ENCODE measurements around the gene HIBCH.
A peak's percentile ranks its signal among the peaks of the same experiment; 100 is the strongest.
"Not testable (repeated sequence)": the region's sequence is repeated elsewhere in the genome, so short reads cannot be mapped to it uniquely, and the experiment has no call there.

Gene HIBCH, protein sequence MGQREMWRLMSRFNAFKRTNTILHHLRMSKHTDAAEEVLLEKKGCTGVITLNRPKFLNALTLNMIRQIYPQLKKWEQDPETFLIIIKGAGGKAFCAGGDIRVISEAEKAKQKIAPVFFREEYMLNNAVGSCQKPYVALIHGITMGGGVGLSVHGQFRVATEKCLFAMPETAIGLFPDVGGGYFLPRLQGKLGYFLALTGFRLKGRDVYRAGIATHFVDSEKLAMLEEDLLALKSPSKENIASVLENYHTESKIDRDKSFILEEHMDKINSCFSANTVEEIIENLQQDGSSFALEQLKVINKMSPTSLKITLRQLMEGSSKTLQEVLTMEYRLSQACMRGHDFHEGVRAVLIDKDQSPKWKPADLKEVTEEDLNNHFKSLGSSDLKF

DNA sequence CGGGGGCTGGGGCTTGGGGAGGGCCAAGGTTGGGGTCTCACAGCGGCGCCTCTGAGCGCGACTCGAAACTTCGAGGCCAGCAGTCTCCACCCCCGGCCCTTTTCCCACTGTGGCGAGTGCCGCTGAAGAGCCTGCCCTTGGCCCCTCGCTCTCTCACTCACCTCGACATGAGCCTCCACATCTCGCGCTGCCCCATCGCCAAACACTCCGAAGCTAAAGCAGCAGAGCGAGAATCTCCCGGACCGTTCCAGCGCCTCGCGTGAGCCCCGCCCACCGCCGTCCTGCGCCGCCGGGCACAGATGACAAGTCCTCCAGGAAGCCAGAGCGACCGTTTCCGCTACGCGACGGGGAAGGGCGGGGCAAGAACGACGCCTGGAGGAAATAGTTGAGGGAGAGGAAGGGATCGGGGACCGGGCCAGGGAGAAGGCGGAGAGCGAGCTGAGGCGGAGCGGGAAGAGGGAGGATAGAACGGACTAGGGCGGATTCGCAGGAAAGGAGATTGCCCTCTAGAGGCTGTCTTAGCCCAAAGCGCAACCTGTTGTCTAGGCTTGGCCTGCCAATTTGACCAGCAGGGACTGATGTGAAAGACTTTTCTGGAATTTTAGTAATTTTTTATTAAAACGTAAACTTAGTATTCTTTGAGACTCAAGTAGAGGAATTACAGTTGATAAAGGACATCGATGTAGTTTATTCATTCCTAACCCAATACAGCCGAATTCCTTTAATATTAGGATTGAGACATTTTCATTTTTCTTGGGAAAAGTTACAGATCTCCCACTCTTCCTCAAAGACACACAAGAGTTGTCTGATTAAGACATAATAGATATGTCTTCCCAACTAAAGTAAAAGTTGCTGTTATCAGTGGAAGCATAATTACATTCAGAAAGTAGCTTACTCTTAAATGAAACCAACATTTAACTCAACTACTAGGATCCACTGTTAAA lies at the start of gene HIBCH:
Gene HIBCH, minus strand, starts transcription at position 272 of the 944 bp plus-strand sequence. Its CDS starts 76 bp downstream, at position 196.
- DNase-seq, result peak; percentile 77 to 80

DNA sequence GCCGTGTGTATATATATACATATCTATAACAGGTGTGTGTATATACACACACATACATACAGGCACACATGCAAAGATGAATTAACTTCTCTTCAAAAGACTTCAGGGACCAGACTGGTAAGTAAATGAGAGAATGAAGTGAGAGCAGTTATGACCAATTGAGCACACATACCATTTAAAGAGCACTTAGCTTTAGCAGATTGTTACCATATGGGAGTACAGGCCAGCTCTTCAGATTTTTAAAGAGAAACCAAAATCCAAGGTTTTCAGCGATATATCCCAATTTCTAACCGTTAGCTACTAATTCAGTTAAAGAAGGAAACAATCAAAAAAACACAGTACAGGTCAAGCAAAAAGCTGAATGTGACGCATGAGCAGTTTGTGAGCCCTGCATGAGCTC lies 47.5 kb upstream of the HIBCH start:
- no peak for DNase-seq

DNA sequence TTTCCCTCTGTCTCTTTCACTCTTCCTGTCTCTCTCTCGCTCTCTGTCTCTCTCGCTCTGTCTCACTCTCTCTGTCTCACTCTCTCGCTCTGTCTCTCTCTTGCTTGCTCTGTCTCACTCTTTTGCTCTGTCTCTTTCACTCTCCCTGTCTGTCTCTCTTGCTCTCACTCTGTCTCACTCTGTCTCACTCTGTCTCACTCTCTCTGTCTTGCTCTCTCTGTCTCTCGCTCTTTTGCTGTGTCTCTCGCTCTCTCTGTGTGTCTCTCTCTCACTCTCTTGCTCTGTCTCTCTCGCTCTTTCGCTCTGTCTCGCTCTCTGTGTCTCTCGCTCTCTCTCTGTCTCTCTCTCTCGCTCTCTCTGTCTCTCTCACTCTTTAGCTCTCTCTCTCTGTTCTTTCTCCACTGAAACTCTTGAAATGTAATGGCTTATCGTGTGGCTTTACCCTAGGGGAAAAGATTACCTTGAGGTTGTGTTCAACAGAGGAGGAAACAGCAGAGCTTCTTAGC lies 46.7 kb upstream of the HIBCH start:
- no peak for DNase-seq

DNA sequence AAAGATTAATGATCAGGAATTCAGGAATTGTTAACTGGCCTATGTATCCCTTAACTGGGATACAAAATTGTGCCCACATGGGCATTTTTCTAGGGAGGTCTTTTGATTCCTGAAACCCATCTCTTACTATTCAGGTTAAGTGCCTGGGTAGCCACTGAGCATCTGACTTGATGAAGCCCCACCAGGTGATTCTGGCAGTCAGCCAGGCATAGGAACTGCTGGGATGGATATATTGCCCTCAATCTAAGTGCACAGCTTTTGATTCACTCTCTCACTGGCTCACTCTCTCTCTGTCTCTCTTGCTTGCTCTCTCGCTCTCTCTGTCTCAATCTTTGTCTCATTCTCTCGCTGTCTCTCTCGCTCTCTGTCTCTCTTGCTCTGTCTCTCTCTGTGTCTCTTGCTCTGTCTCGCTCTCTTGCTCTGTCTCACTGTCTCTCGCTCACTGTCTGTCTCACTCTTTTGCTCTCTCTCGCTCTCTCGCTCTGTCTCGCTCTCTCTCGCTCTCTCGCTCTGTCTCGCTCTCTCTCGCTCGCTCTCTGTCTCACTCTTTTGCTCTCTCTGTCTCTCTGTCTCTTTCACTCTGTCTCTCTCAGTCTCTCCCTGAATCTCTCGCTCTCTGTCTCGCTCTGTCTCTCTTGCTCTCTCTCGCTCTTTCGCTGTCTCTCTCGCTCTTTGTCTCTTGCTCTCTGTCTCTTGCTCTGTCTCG lies 46.0 kb upstream of the HIBCH start:
- DNase-seq, result no peak

DNA sequence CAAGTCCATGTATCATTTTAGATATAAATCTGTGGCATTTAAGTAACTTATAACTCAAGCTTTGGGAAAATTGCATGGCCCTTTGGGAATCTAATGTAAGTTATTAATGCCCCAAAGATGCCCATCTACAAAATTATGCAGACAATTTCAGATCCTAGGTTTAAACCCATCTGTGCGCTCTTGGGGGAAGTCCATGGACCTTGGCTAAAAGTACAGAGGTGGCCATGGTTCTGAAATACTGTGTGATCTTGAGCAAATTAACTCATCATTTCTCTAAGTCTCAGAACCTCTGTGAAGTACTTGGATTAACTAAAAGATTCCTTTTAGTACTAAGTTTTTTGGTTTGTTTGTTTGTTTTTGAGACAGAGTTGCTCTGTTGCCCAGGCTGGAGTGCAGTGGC lies 43.3 kb upstream of the HIBCH start:
- DNase-seq, result no peak

DNA sequence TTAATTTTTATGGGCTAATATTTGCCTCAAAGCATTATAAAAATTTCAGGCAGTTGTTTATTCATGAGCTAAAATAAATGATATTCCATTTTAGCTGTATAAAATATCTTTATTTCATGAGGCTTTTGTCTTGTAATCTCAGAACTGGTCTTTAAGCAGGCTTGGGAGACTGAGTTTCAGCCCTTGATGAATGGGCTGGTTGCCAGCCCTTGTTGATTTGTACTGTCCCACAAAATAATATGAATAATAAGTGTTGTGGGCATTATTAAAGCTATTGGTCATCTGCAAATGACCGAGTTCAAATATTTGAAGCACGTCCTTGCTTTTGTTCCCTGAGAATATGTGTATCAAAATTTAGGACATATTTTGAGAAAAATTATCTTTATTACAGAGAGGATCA lies 41.9 kb upstream of the HIBCH start:
- DNase-seq, result no peak

DNA sequence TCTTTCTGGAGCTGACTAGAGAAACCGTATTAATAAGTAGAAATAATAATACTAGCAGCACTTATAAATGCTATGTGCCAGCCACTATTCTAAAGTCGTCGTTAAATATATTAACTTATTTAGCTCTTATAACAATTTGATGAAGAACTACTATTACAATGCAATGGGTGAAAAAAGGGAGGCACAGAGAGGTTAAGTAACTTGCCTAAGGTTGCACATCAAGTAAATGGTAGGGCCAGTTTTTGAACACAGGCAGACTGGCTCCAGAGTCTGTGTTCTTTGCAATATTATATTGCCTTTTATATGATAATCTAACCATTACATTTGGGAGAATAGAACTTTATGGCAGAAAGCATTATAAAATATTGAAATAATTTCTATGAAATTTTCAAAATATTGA lies 41.3 kb upstream of the HIBCH start:
- DNase-seq, result no peak

DNA sequence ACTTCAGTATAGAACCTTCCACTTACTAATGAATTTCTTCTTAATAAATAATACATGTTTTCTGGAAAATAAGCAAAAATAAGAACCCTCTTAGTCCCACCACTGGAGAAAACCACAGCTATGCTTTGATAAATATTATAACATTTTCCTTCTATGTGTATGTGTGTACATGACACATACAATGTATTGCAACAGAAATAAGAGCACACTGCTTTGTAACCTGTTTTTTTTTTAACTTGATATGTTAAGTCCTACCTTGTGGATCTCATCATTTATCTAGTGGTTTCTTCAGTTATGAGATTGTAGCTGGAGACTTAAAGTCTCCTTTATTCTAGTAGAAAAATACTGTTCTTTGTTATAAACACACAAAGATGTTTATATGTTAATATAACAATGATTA lies 40.9 kb upstream of the HIBCH start:
- no peak for DNase-seq

DNA sequence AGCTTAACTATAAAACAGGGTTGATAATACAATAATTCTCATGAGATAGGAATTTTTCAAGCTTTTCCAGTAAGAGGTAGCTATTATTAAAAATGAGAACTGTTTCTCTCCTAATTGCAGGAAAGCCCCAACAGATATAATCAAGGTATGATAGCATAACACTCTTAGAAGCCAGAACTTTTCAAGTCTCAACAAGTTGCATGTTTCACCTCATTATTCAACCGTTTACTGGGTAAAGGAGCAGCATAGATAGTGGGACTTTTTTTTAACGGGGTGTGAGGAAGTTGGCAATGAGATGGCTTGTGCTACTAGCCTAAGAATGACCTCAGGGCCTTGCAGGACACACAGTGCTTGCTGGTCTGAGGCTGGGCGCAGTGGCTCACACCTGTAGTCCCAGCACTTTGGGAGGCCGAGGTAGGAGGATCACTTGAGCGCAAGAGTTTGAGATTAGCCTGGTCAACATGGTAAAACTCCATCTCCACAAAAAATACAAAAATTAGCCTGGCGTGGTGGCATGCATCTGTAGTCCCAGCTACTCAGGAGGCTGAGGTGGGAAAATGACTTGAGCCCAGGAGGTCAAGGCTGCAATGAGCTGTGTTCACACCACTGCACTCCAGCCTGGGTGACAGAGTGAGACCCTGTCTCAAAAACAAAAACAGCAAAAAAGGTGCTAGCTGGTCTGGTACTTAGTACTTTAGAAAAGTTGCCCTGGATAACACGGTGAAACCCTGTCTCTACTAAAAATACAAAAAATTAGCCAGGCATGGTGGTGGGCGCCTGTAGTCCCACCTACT lies 39.2 kb upstream of the HIBCH start:
- DNase-seq, result not testable (repeated sequence)

DNA sequence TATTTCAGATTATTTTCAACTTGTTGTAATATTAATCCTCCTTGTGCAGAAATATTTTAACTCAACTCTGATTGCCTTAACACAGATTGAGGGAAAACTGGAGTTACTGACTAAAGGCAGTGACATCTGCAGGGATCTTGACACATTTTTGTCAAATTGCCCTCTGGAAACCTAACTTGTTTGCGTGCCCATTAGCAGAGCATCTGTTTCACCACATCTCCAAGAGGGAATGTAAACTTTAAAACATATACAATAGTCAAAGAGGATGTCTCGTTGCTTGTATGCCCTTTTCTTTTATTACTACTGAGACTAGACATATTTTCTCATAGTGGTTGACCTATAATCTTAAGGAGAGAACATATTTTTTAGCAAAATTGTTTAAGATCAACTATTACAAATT lies 38.0 kb upstream of the HIBCH start:
- DNase-seq, result no peak

DNA sequence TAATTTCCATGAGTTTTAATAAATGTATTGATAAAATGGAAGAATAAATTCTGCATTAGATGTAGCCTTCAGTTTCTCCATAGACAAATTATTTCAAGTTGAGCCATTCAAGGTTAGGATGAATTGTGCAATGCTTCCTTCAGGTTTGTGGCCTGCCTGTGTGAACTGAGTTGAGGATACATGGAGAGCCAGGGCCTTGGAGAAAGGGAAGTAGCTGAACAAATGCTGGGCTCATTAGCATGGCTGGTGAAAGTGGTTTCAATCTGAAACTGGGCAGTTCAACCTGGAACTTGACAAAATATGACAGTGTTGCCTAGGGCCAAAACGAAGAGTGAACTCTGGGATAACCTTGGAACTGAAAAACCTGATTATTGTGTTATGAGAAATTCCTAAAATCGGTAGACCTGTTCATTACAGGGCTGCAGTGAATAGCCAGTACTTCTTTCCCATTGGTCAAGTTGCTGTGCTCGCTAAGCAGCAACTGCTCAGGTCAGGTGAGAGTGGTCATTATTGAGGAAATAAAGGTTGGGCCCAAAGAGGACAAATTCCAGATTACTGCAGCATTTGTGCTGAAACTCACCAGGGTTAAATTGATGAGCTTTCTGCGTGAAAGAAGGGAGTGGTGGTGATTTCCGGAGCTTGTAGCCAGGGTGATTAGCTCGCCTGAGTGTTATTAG lies 36.5 kb upstream of the HIBCH start:
- DNase-seq, result no peak

DNA sequence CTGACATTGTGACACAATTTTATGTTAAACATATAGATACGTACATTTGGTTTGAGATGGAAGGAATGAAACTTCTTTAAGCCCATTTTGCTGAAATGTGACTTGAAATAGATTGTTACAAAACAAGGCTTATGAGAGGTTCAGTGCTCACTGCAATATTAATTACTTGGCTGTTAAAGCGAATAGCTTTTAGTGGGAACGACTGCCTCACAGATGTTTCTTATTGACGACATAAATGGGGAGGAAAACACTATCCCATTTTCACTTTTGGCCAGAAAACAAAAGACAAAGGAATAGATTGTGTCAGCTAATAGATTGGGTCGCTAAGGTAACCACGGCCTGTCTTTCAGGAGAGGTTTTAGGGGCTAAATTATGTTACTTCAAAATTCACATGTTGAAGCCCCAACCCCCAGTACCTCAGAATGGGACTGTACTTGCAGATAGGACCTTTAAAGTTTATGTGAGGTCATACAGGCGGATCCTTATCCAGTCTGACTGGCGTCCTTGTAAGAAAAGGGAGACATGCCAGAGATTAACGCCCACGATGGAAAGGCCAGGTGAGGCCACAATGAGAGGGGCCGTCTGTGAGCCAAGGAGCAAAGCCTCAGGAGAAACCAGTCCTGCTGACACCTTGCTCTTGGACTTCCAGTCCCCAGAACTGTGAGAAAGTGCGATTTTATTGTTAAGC lies 34.5 kb upstream of the HIBCH start:
- no peak for DNase-seq

DNA sequence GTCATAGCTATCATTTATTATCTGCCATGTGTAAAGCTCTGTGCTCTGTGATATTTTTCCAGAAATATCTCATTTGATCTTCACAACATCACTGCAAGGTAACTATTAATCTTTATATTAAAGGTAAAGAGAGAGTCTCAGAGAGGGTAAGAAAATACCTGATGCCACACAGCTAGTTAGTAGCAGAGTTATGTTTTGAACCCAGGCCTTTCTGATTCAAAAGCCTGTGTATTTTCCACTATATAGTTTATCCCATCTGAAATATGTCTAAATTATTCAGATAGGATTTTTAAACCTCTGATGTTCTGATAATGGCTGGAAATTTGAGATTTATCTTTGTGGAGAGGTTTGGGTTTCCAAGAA lies 33.9 kb upstream of the HIBCH start:
- no peak for DNase-seq

DNA sequence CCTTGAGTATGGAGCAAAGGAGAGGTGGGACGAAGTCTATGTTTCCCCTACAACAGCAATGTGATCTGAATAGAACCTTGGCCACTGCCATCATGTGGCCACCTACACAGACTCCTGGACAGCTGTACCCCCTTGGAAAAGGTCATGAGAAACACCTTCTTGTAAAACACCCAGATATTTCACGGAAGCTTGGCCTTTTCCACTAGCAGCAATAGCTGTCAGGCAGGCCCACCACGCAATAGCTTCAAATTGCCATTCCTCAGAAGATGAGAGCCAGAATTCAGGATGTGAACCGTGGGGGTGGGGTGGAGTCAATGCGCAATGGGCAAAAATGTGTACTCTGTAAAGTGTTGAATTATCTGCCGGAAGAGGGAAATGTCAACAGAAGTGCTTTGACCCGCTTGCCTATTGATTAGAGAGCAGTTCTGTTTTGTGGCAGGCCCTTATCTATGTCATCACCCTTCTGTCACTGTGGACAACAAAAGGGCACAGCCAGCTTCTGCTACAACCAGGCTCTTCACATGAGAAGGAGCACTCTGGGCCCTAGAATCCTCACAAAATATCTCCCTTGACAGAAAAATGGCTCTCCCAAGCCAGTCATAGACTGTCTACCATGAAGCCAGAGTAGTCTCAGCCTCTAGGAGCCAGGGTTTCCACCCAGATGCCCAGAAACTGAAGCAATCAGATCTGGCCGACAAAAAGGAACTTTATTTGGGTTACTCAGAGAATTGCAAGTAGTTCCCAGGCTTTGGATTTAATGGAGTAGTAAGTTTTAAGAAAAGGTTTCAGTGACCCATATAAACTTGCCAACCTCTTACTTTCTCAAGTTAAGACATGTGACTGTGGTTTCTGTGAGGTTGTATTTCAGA lies 33.3 kb upstream of the HIBCH start:
- DNase-seq, result no peak

DNA sequence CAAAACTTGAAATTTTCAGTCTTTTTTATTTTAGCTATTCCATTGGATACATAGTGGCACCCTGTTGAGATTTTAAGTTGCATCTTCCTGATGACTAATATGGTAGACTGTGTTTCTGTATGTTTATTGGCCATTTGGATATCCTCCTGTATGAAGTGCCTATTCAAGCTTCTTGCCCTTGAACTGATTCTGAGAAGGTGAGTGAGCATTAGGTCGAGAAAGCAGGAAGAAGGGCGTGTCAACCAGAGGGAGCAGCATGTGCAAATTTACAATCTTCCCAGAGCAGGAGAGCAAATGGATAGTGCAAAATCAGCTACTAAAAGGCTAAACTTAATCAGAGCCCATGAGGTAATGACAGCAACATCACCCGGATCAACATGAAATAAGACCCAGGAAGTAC lies 32.3 kb upstream of the HIBCH start:
- DNase-seq, result no peak

DNA sequence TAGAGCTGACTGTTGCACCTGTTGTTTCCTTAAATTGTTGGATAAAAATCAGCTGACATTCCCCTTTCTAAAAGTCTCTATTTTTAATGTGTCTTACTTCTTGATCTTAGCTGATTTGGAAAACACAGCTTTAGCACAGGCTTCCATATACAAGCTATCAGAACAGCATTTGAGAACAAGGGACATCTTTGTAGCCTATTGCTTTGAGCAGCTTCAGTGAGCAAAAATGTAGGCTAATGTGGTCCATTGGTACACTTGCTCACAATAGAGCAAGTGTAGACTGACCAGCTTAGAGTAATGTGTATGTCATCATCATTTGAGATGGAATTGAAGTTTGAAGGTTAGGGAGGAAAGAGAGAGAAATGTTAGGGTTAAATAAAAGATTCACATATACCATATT lies 30.7 kb upstream of the HIBCH start:
- no peak for DNase-seq

DNA sequence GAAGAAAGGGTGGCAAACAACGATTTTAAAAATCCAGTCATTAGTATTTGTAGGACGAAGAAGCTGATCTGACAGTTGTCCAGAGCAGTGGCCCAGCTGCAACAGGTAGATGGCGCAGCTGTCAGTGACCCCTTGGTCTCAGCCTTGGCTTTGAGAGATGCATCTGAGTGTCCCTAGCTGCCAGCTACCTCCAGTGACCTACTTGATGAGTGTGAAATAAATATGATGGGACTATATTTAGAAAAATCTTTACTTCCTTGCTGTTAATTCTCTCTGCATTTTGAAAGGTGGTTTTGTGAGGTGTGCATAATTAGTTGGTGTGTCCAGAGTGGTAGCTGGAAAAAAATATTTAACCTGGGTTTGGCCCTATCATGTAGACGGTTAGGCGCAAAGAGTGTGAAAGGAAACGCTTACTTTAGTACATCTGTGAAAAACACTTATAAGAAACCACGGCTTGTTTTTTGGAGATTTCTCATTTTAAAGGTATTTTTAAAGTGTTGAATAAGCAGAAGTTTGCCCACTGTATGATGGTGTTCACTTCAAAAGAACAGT lies 24.7 kb upstream of the HIBCH start:
- DNase-seq, result no peak

DNA sequence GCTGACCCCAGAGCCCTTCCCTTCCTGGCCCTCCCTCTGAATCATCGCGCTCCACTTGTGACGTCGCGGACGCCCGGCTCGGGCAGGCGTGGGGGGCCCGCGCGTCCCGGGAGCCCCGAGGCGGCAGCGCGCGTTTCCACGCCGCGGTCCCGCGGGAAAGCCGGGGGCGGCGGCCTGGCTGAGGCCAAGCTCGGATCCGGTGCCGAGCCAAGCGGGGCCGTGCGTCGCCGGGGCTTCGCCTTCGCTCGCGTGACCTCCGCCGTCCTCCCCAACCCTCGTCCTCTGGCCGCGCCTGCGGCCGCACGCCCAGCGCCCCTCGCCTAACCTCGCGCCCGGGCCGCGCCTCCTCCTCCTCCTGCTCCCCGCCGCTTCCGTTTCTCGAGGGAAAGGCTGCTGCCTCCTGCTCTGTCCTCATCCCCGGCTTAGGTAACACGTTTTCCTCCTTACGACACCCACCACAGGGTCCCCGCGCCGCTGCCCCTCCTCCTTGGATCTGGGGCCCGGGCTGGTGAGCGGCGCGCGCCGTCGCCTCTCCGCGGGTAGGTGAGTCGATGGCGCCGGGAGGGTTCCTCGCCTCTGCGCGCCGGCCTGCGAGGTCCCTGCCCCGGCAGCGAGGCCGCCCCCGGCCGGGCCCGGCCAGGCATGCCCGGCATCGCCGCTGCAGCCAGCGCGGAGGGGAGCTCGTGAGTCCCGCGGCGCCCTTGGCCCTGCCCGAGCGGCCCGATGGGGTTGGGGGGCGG lies 24.1 kb upstream of the HIBCH start, which contains the start of gene INPP1:
Gene INPP1, plus strand, starts transcription at position 54 of the 740 bp plus-strand sequence. CDS start 16,514 bp downstream, outside the sequence.
- peak; percentile 19 for DNase-seq

DNA sequence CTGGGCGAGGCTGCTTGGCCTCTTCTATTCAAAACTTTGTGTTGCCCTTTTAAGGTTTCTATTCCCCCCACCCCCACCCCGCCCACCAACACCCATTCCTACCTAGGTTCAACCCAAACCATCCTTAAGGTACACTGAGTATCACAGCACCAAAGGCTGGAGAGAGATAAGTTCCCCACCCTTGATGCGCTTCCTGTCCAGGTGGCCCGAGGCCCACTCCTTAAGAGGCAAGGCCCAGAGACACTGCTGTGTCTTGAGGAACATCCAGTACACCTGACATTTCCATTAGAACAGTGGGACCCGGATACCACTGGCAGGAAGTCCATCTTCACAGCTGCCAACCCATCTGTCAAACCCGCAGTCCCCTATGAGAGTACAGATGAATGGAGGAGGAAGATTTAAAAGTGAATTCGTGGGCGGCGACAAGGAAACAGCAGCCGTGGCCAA lies 23.5 kb upstream of the HIBCH start:
- DNase-seq, result no peak

Data from activated CD4-positive, alpha-beta T cell treated with anti-CD3 and anti-CD28 coated beads, Interleukin-2, amount 50 U/mL, for 4 hours (primary cell).